Kidney (tissue), 14 donors: Measurements from ENCODE around the gene PRR35. TPM values are rescaled to one million over a fixed set of nuclear protein-coding genes. Genes with fewer than 3 reads are reported as not detected.

Experiments used
- DNase-seq, 5 donors: peaks; one replicate each; pipeline ENCODE4 v3.0.0-alpha.2; 2013 to 2020
- FAIRE-seq: peaks from 2 replicates; lab custom pipeline; 2012; peaks lifted over from hg19 to GRCh38; lab: Jason Lieb, UNC
- H3K27ac ChIP-seq, 2 donors: one replicate each; pipeline ENCODE4 v1.7.0; 2013; ENCODE audit warnings: low read depth in 2 of 2, low read length in 2 of 2, inconsistent platforms in 1 of 2
- H3K27me3 ChIP-seq: one replicate; pipeline ENCODE4 v1.7.1; 2013; ENCODE audit warnings: low read length, inconsistent platforms; ENCODE audit not compliant: control insufficient read depth, insufficient read depth
- H3K36me3 ChIP-seq, 3 donors: one replicate each; pipeline versions ENCODE4 v1.7.0 to v1.7.1; 2013; ENCODE audit warnings: low read length in 3 of 3, control low read depth in 1 of 3, inconsistent platforms in 1 of 3; ENCODE audit not compliant: insufficient read depth in 3 of 3, control insufficient read depth in 2 of 3
- H3K4me1 ChIP-seq, 3 donors: one replicate each; pipeline versions ENCODE4 v1.7.0 to v1.7.1; 2013; ENCODE audit warnings: low read length in 3 of 3, inconsistent platforms in 1 of 3, low read depth in 1 of 3; ENCODE audit not compliant: control insufficient read depth in 2 of 3, insufficient read depth in 2 of 3
- H3K4me3 ChIP-seq, 3 donors: one replicate each; pipeline versions ENCODE4 v1.7.0 to v1.8.1; 2013; ENCODE audit warnings: low read length in 3 of 3, control low read depth in 1 of 3, inconsistent platforms in 1 of 3
- H3K9ac ChIP-seq, 3 donors: one replicate each; pipeline versions ENCODE4 v1.7.0 to v1.7.1; 2013; ENCODE audit warnings: low read length in 3 of 3, control low read depth in 1 of 3, inconsistent platforms in 1 of 3
- H3K9me3 ChIP-seq, 3 donors: one replicate each; pipeline versions ENCODE4 v1.7.0 to v1.7.1; 2013; ENCODE audit warnings: low read length in 3 of 3, control low read depth in 1 of 3, inconsistent platforms in 1 of 3; ENCODE audit not compliant: control insufficient read depth in 2 of 3, insufficient read depth in 1 of 3
- intact Hi-C: fragments of 100-400 bp; cut with DNase I; formaldehyde crosslinking; loops from one replicate; pipeline ENCODE4 v1.11.1; 2022
- polyA plus RNA-seq: library from polyadenylated mRNA; stranded (reverse); fragments of 350-450 nt; fragmentation: Illumina TruSeq; extraction: RNeasy Lipid Tissue Mini Kit (QIAGEN cat#74804); gene quantifications from one replicate; pipeline ENCODE4 v1.2.3, GENCODE V29; 2014; ENCODE audit warnings: low read depth, low replicate concordance; ENCODE audit not compliant: insufficient read depth
- total RNA-seq: library from RNA; stranded (reverse); fragmentation: NEBNext Ultra II Directional; extraction: Animal tissue kit (Norgen Biotek cat#: 25700); gene quantifications from one replicate; pipeline ENCODE4 v1.2.1, GENCODE V29; 2021
- TF ChIP-seq, protein P1 (sequence below): IDR thresholded peaks from 3 replicates; pipeline ENCODE4 v1.5.1; 2012; ENCODE audit warnings: mild to moderate bottlenecking, moderate library complexity, borderline replicate concordance; ENCODE audit not compliant: insufficient read depth; ENCODE audit errors: extremely low read depth
- donor health status: control.
- donor health status: control.
- donor health status: control.
- donor health status: control.
- donor health status: control.
- donor health status: DM: yes; HTN: yes; CAD: no.
- donor health status: Normal renal cell carcinoma (clear cell type).

The PRR35 gene
- total and polyA plus RNA-seq, 2 donors from 2014 or later = 1.8 to 24.4 TPM

DNA sequence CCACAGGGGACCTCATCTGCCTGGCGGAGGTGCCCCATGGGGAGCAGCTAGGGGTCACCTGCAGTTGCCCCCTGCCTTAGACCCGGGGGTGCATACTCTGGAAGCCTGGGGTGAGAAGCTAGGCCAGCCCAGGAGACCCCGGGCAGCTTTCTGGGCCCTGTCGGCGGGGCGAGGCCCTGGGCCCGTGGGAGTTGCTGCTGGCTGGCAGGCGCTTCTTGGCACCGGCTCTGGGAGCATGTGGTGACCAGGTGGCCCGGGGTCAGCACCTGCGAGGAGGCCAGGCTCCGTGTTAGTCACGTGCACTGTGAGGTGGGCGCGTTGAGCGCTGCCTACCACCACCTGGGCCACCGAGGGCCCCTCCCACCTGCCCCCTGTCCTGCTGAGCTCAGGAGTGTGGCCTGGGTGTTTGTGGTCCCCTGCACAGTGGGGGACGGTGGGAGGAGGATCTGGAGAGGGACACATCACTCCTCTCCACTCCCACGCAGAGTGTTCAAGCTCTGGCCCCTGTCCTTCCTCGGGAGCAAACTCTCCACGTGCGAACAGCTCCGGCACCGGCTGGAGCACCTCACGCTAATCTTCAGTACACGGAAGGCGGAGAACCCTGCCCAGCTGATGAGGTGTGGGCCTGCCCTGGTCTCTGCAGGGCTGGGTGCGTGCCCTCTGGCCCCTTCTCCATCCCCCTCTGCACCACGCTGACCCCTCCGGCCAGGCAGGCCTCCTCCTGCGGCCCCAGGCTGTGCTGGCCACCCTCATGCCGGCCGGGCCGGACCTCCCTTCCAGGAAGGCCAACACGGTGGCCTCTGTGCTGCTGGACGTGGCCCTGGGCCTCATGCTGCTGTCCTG is 15.4 kb downstream of the PRR35 start:
- H3K27ac ChIP-seq = no peak overlapping the region
- no peak for DNase-seq
- H3K9me3 ChIP-seq = no peaks in the 10 kb centered on the region
- H3K36me3 ChIP-seq = peaks cover 0 to 9% (median 4%) of the 10 kb centered on the region in 3 donors
- FAIRE-seq = no peak
- no peak overlapping the region for H3K4me3 ChIP-seq
- H3K9ac ChIP-seq = no peak overlapping the region
- intact Hi-C loops = no loop called here
- H3K4me1 ChIP-seq = peaks cover 0 to 8% (median 0%) of the 10 kb centered on the region in 3 donors
- TF ChIP-seq, protein P1, sequence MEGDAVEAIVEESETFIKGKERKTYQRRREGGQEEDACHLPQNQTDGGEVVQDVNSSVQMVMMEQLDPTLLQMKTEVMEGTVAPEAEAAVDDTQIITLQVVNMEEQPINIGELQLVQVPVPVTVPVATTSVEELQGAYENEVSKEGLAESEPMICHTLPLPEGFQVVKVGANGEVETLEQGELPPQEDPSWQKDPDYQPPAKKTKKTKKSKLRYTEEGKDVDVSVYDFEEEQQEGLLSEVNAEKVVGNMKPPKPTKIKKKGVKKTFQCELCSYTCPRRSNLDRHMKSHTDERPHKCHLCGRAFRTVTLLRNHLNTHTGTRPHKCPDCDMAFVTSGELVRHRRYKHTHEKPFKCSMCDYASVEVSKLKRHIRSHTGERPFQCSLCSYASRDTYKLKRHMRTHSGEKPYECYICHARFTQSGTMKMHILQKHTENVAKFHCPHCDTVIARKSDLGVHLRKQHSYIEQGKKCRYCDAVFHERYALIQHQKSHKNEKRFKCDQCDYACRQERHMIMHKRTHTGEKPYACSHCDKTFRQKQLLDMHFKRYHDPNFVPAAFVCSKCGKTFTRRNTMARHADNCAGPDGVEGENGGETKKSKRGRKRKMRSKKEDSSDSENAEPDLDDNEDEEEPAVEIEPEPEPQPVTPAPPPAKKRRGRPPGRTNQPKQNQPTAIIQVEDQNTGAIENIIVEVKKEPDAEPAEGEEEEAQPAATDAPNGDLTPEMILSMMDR = no peak
- H3K27me3 ChIP-seq = no peaks in the 10 kb centered on the region

DNA sequence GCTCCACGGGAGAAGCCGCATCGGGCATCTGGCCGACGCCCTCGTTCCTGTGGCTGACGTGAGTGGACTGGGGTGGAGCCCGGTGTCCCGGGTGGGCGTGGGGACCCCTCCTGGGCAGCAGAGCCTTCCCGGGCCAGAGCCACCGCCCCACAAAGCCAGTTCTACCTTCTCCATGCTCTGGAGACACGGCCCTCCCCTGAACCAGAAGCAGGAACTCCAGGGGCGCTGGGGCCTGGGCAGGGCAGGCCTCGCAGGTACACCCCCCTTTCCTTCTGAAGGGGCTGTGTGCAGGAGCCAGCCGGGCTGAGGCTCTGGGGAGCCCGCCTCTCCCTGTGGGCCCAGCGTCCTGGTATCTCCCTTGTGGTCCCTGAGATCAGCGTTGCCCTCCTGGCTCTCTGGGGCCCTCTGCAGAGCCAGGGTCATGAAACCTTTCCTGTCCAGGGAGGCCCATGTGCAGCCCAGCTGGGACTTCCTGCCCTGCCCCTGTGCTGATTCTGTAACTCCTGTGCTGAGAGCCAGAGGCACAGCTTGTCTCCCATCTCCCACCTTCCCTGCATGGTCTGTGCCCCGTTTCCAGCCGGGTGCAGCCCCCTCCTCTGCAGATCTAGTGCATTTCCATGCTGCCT is 16.1 kb downstream of the PRR35 start:
- no peaks in the 10 kb centered on the region for H3K9me3 ChIP-seq
- DNase-seq (no peak), FAIRE-seq (no peak)
- no peaks in the 10 kb centered on the region for H3K27me3 ChIP-seq
- H3K36me3 ChIP-seq = peaks cover 0 to 9% (median 4%) of the 10 kb centered on the region in 3 donors
- H3K4me3 ChIP-seq = no peak overlapping the region
- no peak overlapping the region for H3K9ac ChIP-seq
- intact Hi-C loops = no loop called here
- H3K27ac ChIP-seq = no peak overlapping the region
- TF ChIP-seq, protein P1 = no peak
- H3K4me1 ChIP-seq = peaks cover 0 to 1% (median 0%) of the 10 kb centered on the region in 3 donors

DNA sequence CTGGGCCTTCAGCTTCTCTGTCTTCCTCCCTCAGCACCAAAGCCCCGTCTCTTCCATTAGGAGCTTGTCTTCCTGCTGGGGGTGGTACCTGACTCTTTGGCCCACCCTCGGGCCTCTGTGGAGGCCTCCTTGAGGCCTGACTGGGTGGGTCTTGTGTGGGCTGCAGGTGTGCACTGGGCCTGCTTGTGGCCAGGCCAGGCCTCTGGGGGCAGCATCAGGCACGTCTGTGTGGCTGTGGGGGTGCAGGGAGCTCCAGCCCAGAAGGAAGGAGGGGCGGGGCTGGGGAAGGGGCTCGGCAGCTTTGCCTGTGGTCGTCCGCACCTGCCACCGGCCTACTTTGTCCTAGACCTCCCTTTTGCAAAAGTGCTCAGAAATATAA is 16.6 kb downstream of the PRR35 start:
- TF ChIP-seq, protein P1 = no peak
- Histone ChIP-seq H3K4me1 (no peaks in the 10 kb centered on the region), H3K36me3 (peaks cover 0 to 9% (median 4%) of the 10 kb centered on the region in 3 donors), H3K9ac (no peak overlapping the region), H3K4me3 (no peak overlapping the region), H3K9me3 (no peaks in the 10 kb centered on the region), H3K27me3 (no peaks in the 10 kb centered on the region), H3K27ac (no peak overlapping the region)
- intact Hi-C loops = no loop called here
- FAIRE-seq (no peak), DNase-seq (no peak)
